Measurements from ENCODE around the gene KIF15. TPM values are rescaled to one million over a fixed set of nuclear protein-coding genes. Genes with fewer than 3 reads are reported as not detected.
"Not testable (repeated sequence)": the region's sequence is repeated elsewhere in the genome, so short reads cannot be mapped to it uniquely, and the experiment has no call there.

Gene KIF15
- total RNA-seq, 4 donors from 2014 or later, result 3.2 to 9.1 (median 4.9) TPM

- Histone ChIP-seq H3K4me1 (no peaks in the 10 kb centered on the region), H3K4me3 (no peak overlapping the region), H3K27ac (no peak overlapping the region), H3K9me3 (peaks cover 0 to 9% (median 0%) of the 10 kb centered on the region in 3 donors), H3K27me3 (no peaks in the 10 kb centered on the region), H3K36me3 (peaks cover 0 to 12% (median 0%) of the 10 kb centered on the region in 3 donors)
- DNase-seq, result no peak
- TF ChIP-seq POLR2A (IDR thresholded peaks at IDR 0.05) (no peak), CTCF (IDR thresholded peaks at IDR 0.05) (no peak)
- 83 to 93% methylated on average over 7 of the region's 7 CpGs for WGBS, 2 donors
- intact Hi-C loops (cut with DNase I), result no loop called here
Observed at GRCh38 chr3:44833394-44833793, 71.8 kb downstream of the KIF15 start.

- H3K4me3 ChIP-seq, result no peak overlapping the region
- H3K9me3 ChIP-seq, result peaks cover 0 to 9% (median 0%) of the 10 kb centered on the region in 3 donors
- 97 to 99% methylated on average over 3 of the region's 3 CpGs for WGBS, 2 donors
- DNase-seq, result no peak
- H3K4me1 ChIP-seq, result no peaks in the 10 kb centered on the region
- H3K27me3 ChIP-seq, result no peaks in the 10 kb centered on the region
- H3K36me3 ChIP-seq, result peaks cover 0 to 19% (median 0%) of the 10 kb centered on the region in 3 donors
- H3K27ac ChIP-seq, result no peak overlapping the region
- no peak for TF ChIP-seq POLR2A (IDR thresholded peaks at IDR 0.05)
- TF ChIP-seq CTCF (IDR thresholded peaks at IDR 0.05), result no peak
- intact Hi-C loops (cut with DNase I), result no loop called here
Observed at GRCh38 chr3:44835684-44836083, 74.1 kb downstream of the KIF15 start.

GRCh38 chr3:44842376-44842775 lies 80.8 kb downstream of the KIF15 start:
- Histone ChIP-seq H3K27me3 (no peaks in the 10 kb centered on the region), H3K36me3 (peaks cover 0 to 15% (median 0%) of the 10 kb centered on the region in 3 donors), H3K4me3 (no peak overlapping the region), H3K9me3 (no peaks in the 10 kb centered on the region), H3K27ac (no peak overlapping the region), H3K4me1 (peaks cover 0 to 26% (median 8%) of the 10 kb centered on the region in 3 donors)
- TF ChIP-seq CTCF (IDR thresholded peaks at IDR 0.05), result no peak
- no peak for TF ChIP-seq POLR2A (IDR thresholded peaks at IDR 0.05)
- intact Hi-C loops (cut with DNase I), result no loop called here
- no peak for DNase-seq
- WGBS, 2 donors, result 84 to 88% methylated on average over 2 of the region's 2 CpGs

- DNase-seq, result no peak
- Histone ChIP-seq H3K9me3 (no peaks in the 10 kb centered on the region), H3K4me3 (no peak overlapping the region), H3K27ac (peak overlapping the region; percentile 34 to 78 (median 72)), H3K36me3 (peaks cover 0 to 4% (median 0%) of the 10 kb centered on the region in 3 donors), H3K27me3 (no peaks in the 10 kb centered on the region), H3K4me1 (peaks cover 0 to 26% (median 8%) of the 10 kb centered on the region in 3 donors)
- no peak for TF ChIP-seq CTCF (IDR thresholded peaks at IDR 0.05)
- TF ChIP-seq POLR2A (IDR thresholded peaks at IDR 0.05), result no peak
- intact Hi-C loops (cut with DNase I), result no loop called here
- 40 to 54% methylated on average over 7 of the region's 7 CpGs for WGBS, 2 donors
Observed at GRCh38 chr3:44845528-44846520, 84.2 kb downstream of the KIF15 start.

GRCh38 chr3:44848634-44849033 lies 87.0 kb downstream of the KIF15 start:
- Histone ChIP-seq H3K4me3 (no peak overlapping the region), H3K4me1 (peaks cover 0 to 26% (median 8%) of the 10 kb centered on the region in 3 donors), H3K27me3 (no peaks in the 10 kb centered on the region), H3K27ac (no peak overlapping the region), H3K9me3 (no peaks in the 10 kb centered on the region), H3K36me3 (no peaks in the 10 kb centered on the region)
- intact Hi-C loops (cut with DNase I), result no loop called here
- 70 to 91% methylated on average over 1 of the region's 1 CpG for WGBS, 2 donors
- no peak for DNase-seq
- TF ChIP-seq POLR2A (IDR thresholded peaks at IDR 0.05) (no peak), CTCF (IDR thresholded peaks at IDR 0.05) (no peak)

- H3K36me3 ChIP-seq; H3K27me3 ChIP-seq; intact Hi-C loops (cut with DNase I); H3K4me1 ChIP-seq; H3K4me3 ChIP-seq; DNase-seq; H3K27ac ChIP-seq: not testable (repeated sequence)
- WGBS, 2 donors, result 97 to 98% methylated on average over 6 of the region's 6 CpGs
- peaks cover 0 to 13% (median 8%) of the 10 kb centered on the region in 3 donors for H3K9me3 ChIP-seq
Observed at GRCh38 chr3:44856663-44857062, 95.1 kb downstream of the KIF15 start.

Measured in esophagus squamous epithelium (tissue), 5 donors.